Activated T-helper 1 cell treated with anti-CD3 and anti-CD28 coated beads, Interleukin-12 subunit alpha, Interleukin-12 subunit beta, Interleukin-2, Interleukin-4 antibody, amounts not matched to agents 30 ng/mL and 10 ng/mL and 1 ng/mL, durations not matched to agents 14 hours and 24 hours and 36 hours (primary cell): ENCODE measurements around the gene TFF2. TPM values are rescaled to one million over a fixed set of nuclear protein-coding genes. Genes with fewer than 3 reads are reported as not detected.
A peak's percentile ranks its signal among the peaks of the same experiment; 100 is the strongest.

ENCODE experiments used
- DNase-seq: peaks from one replicate; pipeline ENCODE4 v3.0.0; 2021; ENCODE audit warnings: low spot score
- H3K27ac Mint-ChIP-seq: one replicate; pipeline ENCODE4 v1.8.0; 2021; ENCODE audit warnings: mild to moderate bottlenecking, mixed read lengths
- H3K27me3 Mint-ChIP-seq: one replicate; pipeline ENCODE4 v1.8.0; 2022; ENCODE audit warnings: mild to moderate bottlenecking, moderate library complexity, mixed read lengths; ENCODE audit not compliant: insufficient read depth
- H3K36me3 Mint-ChIP-seq: one replicate; pipeline ENCODE4 v1.8.0; 2021; ENCODE audit warnings: low read depth, mixed read lengths
- H3K4me1 Mint-ChIP-seq: one replicate; pipeline ENCODE4 v1.8.0; 2021; ENCODE audit warnings: low read depth, mixed read lengths
- H3K4me3 Mint-ChIP-seq: one replicate; pipeline ENCODE4 v1.8.0; 2021; ENCODE audit warnings: mild to moderate bottlenecking, moderate library complexity, mixed read lengths
- H3K9me3 Mint-ChIP-seq: one replicate; pipeline ENCODE4 v1.8.0; 2021; ENCODE audit warnings: mixed read lengths
- intact Hi-C: fragments of 100-400 bp; cut with micrococcal nuclease; formaldehyde crosslinking; loops from one replicate; pipeline ENCODE4 v1.15.1; 2024
- total RNA-seq: library from RNA; stranded (reverse); gene quantifications from 2 replicates; pipeline ENCODE4 v1.2.3, GENCODE V29; 2022

The TFF2 gene
- total RNA-seq, result not detected in 2 replicates

- H3K4me1 Mint-ChIP-seq, result no peaks in the 10 kb centered on the region
- H3K4me3 Mint-ChIP-seq, result no peak within 1 kb of the TSS
- H3K27me3 Mint-ChIP-seq, result peaks cover 2% of the 10 kb centered on the region
- peaks cover 17% of the 10 kb centered on the region for H3K9me3 Mint-ChIP-seq
- H3K36me3 Mint-ChIP-seq, result peaks cover 4% of the 10 kb centered on the region
- intact Hi-C loops, result no loop called here
- no peak within 1 kb of the TSS for H3K27ac Mint-ChIP-seq
- DNase-seq, result no peak
Observed at GRCh38 chr21:42350927-42351426, at the start of gene TFF2. TFF2 (minus strand) TSS chr21:42350994; CDS start chr21:42350957, 37 bp downstream.

GRCh38 chr21:42400525-42400924 is 49.7 kb upstream of the TFF2 start:
- Mint-ChIP-seq H3K4me3 (peak overlapping the region; percentile 58), H3K27ac (peak overlapping the region; percentile 88), H3K27me3 (no peaks in the 10 kb centered on the region), H3K4me1 (peaks cover 65% of the 10 kb centered on the region), H3K9me3 (peaks cover 7% of the 10 kb centered on the region), H3K36me3 (peaks cover 22% of the 10 kb centered on the region)
- DNase-seq, result no peak
- intact Hi-C loops, result loop anchor here (1.0 to 5.0 kb wide), 4 partner anchors 14 to 127 kb away; no protein-coding TSS in a partner anchor

- Mint-ChIP-seq H3K27ac (peak overlapping the region; percentile 71), H3K9me3 (peaks cover 7% of the 10 kb centered on the region), H3K27me3 (no peaks in the 10 kb centered on the region), H3K36me3 (peaks cover 19% of the 10 kb centered on the region), H3K4me3 (no peak overlapping the region), H3K4me1 (peaks cover 72% of the 10 kb centered on the region)
- intact Hi-C loops, result no loop called here
- DNase-seq, result no peak
Observed at GRCh38 chr21:42398436-42399028, 47.7 kb upstream of the TFF2 start.

- peaks cover 21% of the 10 kb centered on the region for H3K36me3 Mint-ChIP-seq
- no peak overlapping the region for H3K4me3 Mint-ChIP-seq
- peaks cover 7% of the 10 kb centered on the region for H3K9me3 Mint-ChIP-seq
- no peak for DNase-seq
- H3K27me3 Mint-ChIP-seq, result no peaks in the 10 kb centered on the region
- peak overlapping the region; percentile 71 for H3K27ac Mint-ChIP-seq
- intact Hi-C loops, result no loop called here
- H3K4me1 Mint-ChIP-seq, result peaks cover 72% of the 10 kb centered on the region
Observed at GRCh38 chr21:42397746-42398394, 47.1 kb upstream of the TFF2 start.

- peaks cover 71% of the 10 kb centered on the region for H3K4me1 Mint-ChIP-seq
- H3K4me3 Mint-ChIP-seq, result no peak overlapping the region
Observed at GRCh38 chr21:42396799-42397745, 46.3 kb upstream of the TFF2 start.

GRCh38 chr21:42395905-42396651 is 45.3 kb upstream of the TFF2 start, which contains the start of gene TMPRSS3:
TMPRSS3 (minus strand) TSS chr21:42396052; CDS start chr21:42395417, 635 bp downstream.
- Mint-ChIP-seq H3K4me3 (no peak within 1 kb of the TSS), H3K36me3 (peaks cover 19% of the 10 kb centered on the region), H3K27ac (no peak within 1 kb of the TSS), H3K4me1 (peaks cover 68% of the 10 kb centered on the region), H3K9me3 (no peaks in the 10 kb centered on the region), H3K27me3 (no peaks in the 10 kb centered on the region)
- no peak for DNase-seq
- intact Hi-C loops, result no loop called here

More at GRCh38 chr21:42396799-42397745, 46.3 kb upstream of the TFF2 start:
- intact Hi-C loops, result no loop called here
- Mint-ChIP-seq H3K27me3 (no peaks in the 10 kb centered on the region), H3K9me3 (peaks cover 7% of the 10 kb centered on the region), H3K27ac (no peak overlapping the region), H3K36me3 (peaks cover 20% of the 10 kb centered on the region)
- DNase-seq, result no peak

GRCh38 chr21:42395302-42395701 is 44.5 kb upstream of the TFF2 start:
- Mint-ChIP-seq H3K27ac (no peak overlapping the region), H3K27me3 (no peaks in the 10 kb centered on the region), H3K4me1 (peaks cover 68% of the 10 kb centered on the region), H3K4me3 (no peak overlapping the region), H3K9me3 (no peaks in the 10 kb centered on the region), H3K36me3 (peaks cover 19% of the 10 kb centered on the region)
- intact Hi-C loops, result no loop called here
- no peak for DNase-seq

GRCh38 chr21:42393443-42393950 is 42.7 kb upstream of the TFF2 start:
- H3K4me1 Mint-ChIP-seq, result peaks cover 72% of the 10 kb centered on the region
- H3K4me3 Mint-ChIP-seq, result peak overlapping the region; percentile 65
- no peaks in the 10 kb centered on the region for H3K27me3 Mint-ChIP-seq
- H3K9me3 Mint-ChIP-seq, result no peaks in the 10 kb centered on the region
- peaks cover 23% of the 10 kb centered on the region for H3K36me3 Mint-ChIP-seq
- intact Hi-C loops, result loop anchor here (1.0 to 5.0 kb wide), 5 partner anchors 13 to 56 kb away; no protein-coding TSS in a partner anchor
- no peak for DNase-seq
- H3K27ac Mint-ChIP-seq, result peak overlapping the region; percentile 82

- DNase-seq, result no peak
- H3K27me3 Mint-ChIP-seq, result no peaks in the 10 kb centered on the region
- H3K9me3 Mint-ChIP-seq, result no peaks in the 10 kb centered on the region
- H3K4me3 Mint-ChIP-seq, result peak overlapping the region; percentile 65
- peaks cover 26% of the 10 kb centered on the region for H3K36me3 Mint-ChIP-seq
- intact Hi-C loops, result loop anchor here (1.0 to 5.0 kb wide), 5 partner anchors 13 to 56 kb away; no protein-coding TSS in a partner anchor
- peak overlapping the region; percentile 82 for H3K27ac Mint-ChIP-seq
- peaks cover 72% of the 10 kb centered on the region for H3K4me1 Mint-ChIP-seq
Observed at GRCh38 chr21:42392731-42393442, 42.1 kb upstream of the TFF2 start.

GRCh38 chr21:42391297-42391696 is 40.5 kb upstream of the TFF2 start:
- Mint-ChIP-seq H3K27ac (no peak overlapping the region), H3K9me3 (no peaks in the 10 kb centered on the region), H3K27me3 (no peaks in the 10 kb centered on the region), H3K4me1 (peaks cover 78% of the 10 kb centered on the region), H3K4me3 (no peak overlapping the region), H3K36me3 (peaks cover 32% of the 10 kb centered on the region)
- intact Hi-C loops, result loop anchor here (5.0 kb wide), 1 partner anchor 54 kb away; no protein-coding TSS in a partner anchor
- no peak for DNase-seq

GRCh38 chr21:42390696-42391095 is 39.9 kb upstream of the TFF2 start:
- H3K36me3 Mint-ChIP-seq, result peaks cover 32% of the 10 kb centered on the region
- DNase-seq, result no peak
- H3K9me3 Mint-ChIP-seq, result no peaks in the 10 kb centered on the region
- H3K27ac Mint-ChIP-seq, result peak overlapping the region; percentile 17
- intact Hi-C loops, result loop anchor here (5.0 kb wide), 1 partner anchor 53 kb away; no protein-coding TSS in a partner anchor
- no peaks in the 10 kb centered on the region for H3K27me3 Mint-ChIP-seq
- H3K4me1 Mint-ChIP-seq, result peaks cover 76% of the 10 kb centered on the region
- no peak overlapping the region for H3K4me3 Mint-ChIP-seq
